K562 (cell line): ENCODE measurements around the gene OR14A2. TPM values are rescaled to one million over a fixed set of nuclear protein-coding genes. Genes with fewer than 3 reads are reported as not detected.
"Not testable (repeated sequence)": the region's sequence is repeated elsewhere in the genome, so short reads cannot be mapped to it uniquely, and the experiment has no call there.

Source experiments
- ATAC-seq: fragments of 200-7000 bp; cut with Tn5 transposase; 3 replicates; pipeline ENCODE4 v1.9.1; 2020; ENCODE audit warnings: moderate library complexity
- BruUV-seq: library from RNA; stranded (reverse); fragments of 400-500 nt; replicated peaks from 2 replicates; lab custom pipeline; 2021; lab: Mats Ljungman, UMichigan
- CTCF ChIA-PET: fragments of 300-600 bp; formaldehyde crosslinking; extraction: SDS; loops from one replicate; lab custom pipeline; 2021; ENCODE audit warnings: low intra/inter-chr PET ratio; lab: Yijun Ruan, JAX
- POLR2A ChIA-PET: fragments of 300-600, 350-650 bp; sonication (Branson Sonifier 250); formaldehyde crosslinking; extraction: SDS; loops from one replicate; lab custom pipeline; 2021; ENCODE audit warnings: antibody characterized with exemption, inconsistent platforms; lab: Yijun Ruan, JAX
- DNase-seq, 4 experiments: peaks; one replicate each; pipeline versions ENCODE4 v3.0.0 to v3.0.0-alpha.2; 2011 to 2018; ENCODE audit warnings: low spot score in 3 of 4, mixed read lengths in 3 of 4; ENCODE audit errors: extremely low read depth in 1 of 4
- FAIRE-seq: peaks from 2 replicates; lab custom pipeline; 2011; peaks lifted over from hg19 to GRCh38; lab: Jason Lieb, UNC
- H2AFZ ChIP-seq: 2 replicates; pipeline ENCODE4 v1.6.0; 2011; ENCODE audit warnings: low read depth, low read length, control low read depth, inconsistent platforms
- H3K27ac ChIP-seq: fragments of 200-600 bp; 3 replicates; pipeline ENCODE4 v1.8.0; 2011; ENCODE audit warnings: low read depth, mild to moderate bottlenecking, control low read depth, inconsistent platforms, low read length, moderate library complexity, mixed read lengths; ENCODE audit errors: extremely low read depth
- H3K27me3 ChIP-seq, 2 experiments: fragments of 300-600 bp in 1 of 2; 2 replicates in 1 of 2; 3 replicates in 1 of 2; pipeline versions ENCODE4 v1.6.0 to v1.8.0; 2011; ENCODE audit warnings: inconsistent platforms in 2 of 2, low read length in 2 of 2, mild to moderate bottlenecking in 1 of 2, mixed read lengths in 1 of 2, moderate library complexity in 1 of 2; ENCODE audit not compliant: control insufficient read depth in 2 of 2, insufficient read depth in 2 of 2
- H3K36me3 ChIP-seq: fragments of 300-600 bp; 3 replicates; pipeline ENCODE4 v1.8.0; 2011; ENCODE audit warnings: mild to moderate bottlenecking, low read length, inconsistent platforms; ENCODE audit not compliant: control insufficient read depth, insufficient read depth
- H3K4me1 ChIP-seq, 2 experiments: fragments of 200-600 bp in 1 of 2; replicated peaks in 1 of 2; 2 replicates in 1 of 2; 3 replicates in 1 of 2; pipeline versions ENCODE4 v1.5.1 to v1.8.0; 2011; ENCODE audit warnings: inconsistent platforms in 2 of 2, low read length in 2 of 2, mild to moderate bottlenecking in 1 of 2, mixed read lengths in 1 of 2, moderate library complexity in 1 of 2; ENCODE audit not compliant: control insufficient read depth in 2 of 2, insufficient read depth in 2 of 2
- H3K4me2 ChIP-seq: 2 replicates; pipeline ENCODE4 v1.6.1; 2011; ENCODE audit warnings: low read length, control low read depth, inconsistent platforms, mixed read lengths; ENCODE audit not compliant: insufficient read depth
- H3K4me3 ChIP-seq: fragments of 200-600 bp; sonication (generic), shearing (Covaris generic); 2 replicates; pipeline ENCODE4 v1.5.1; 2016; ENCODE audit warnings: control low read depth, inconsistent platforms
- H3K79me2 ChIP-seq: fragments of 200-600 bp; 3 replicates; pipeline ENCODE4 v1.8.0; 2011; ENCODE audit warnings: low read length, inconsistent platforms; ENCODE audit not compliant: control insufficient read depth, insufficient read depth
- H3K9ac ChIP-seq, 2 experiments: 2 replicates each; pipeline versions ENCODE4 v1.6.0 to v1.6.1; 2011; ENCODE audit warnings: low read depth in 2 of 2, low read length in 2 of 2, control low read depth in 1 of 2, inconsistent platforms in 1 of 2, mild to moderate bottlenecking in 1 of 2, mixed read lengths in 1 of 2; ENCODE audit not compliant: insufficient read depth in 1 of 2
- H3K9me1 ChIP-seq: one replicate; pipeline ENCODE4 v1.6.0; 2011; ENCODE audit warnings: inconsistent platforms, mild to moderate bottlenecking, low read length, moderate library complexity; ENCODE audit not compliant: control insufficient read depth, insufficient read depth
- H3K9me3 ChIP-seq: replicated peaks from 2 replicates; pipeline ENCODE4 v1.5.1; 2011; ENCODE audit warnings: low read depth, low read length, inconsistent platforms; ENCODE audit not compliant: control insufficient read depth, insufficient read depth
- H4K20me1 ChIP-seq: replicated peaks from 2 replicates; pipeline ENCODE4 v1.6.1; 2011; ENCODE audit warnings: low read length, inconsistent platforms, mixed read lengths; ENCODE audit not compliant: control insufficient read depth, insufficient read depth
- DDX20 ChIP-seq: fragments of 450-650 bp; IDR thresholded peaks from 2 replicates; pipeline ENCODE4 v1.6.1; 2016; ENCODE audit warnings: missing genetic modification characterization, low read depth, mild to moderate bottlenecking, missing compliant biosample characterization, moderate library complexity
- EGR1 ChIP-seq: fragments of 450-650 bp; conservative IDR thresholded peaks from 2 replicates; pipeline ENCODE4 v1.6.1; 2017; ENCODE audit warnings: mild to moderate bottlenecking
- ETV5 ChIP-seq: sonication (generic); formaldehyde crosslinking; IDR thresholded peaks from 2 replicates; pipeline ENCODE4 v1.4.0; 2020; ENCODE audit warnings: low read depth, mild to moderate bottlenecking, missing genetic modification reagents
- FOXP1 ChIP-seq: sonication (generic); formaldehyde crosslinking; IDR thresholded peaks from 2 replicates; pipeline ENCODE4 v1.8.0; 2022; ENCODE audit warnings: mild to moderate bottlenecking, missing genetic modification reagents
- GABPB1 ChIP-seq: sonication (generic); formaldehyde crosslinking; IDR thresholded peaks from 2 replicates; pipeline ENCODE4 v1.8.0; 2022; ENCODE audit warnings: mild to moderate bottlenecking, missing genetic modification reagents
- HNRNPH1 ChIP-seq: fragments of 200-400 bp; formaldehyde crosslinking; optimal IDR thresholded peaks from 2 replicates; pipeline ENCODE3; 2017; ENCODE audit warnings: low read depth, mild to moderate bottlenecking, low read length, moderate library complexity
- KAT8 ChIP-seq: fragments of 450-650 bp; IDR thresholded peaks from 2 replicates; pipeline ENCODE4 v1.6.1; 2016; ENCODE audit warnings: low read depth, mild to moderate bottlenecking
- NR1H2 ChIP-seq: sonication (generic); formaldehyde crosslinking; IDR thresholded peaks from 2 replicates; pipeline ENCODE4 v1.4.0; 2020; ENCODE audit warnings: mild to moderate bottlenecking, missing genetic modification reagents
- SMARCA5 ChIP-seq: fragments of 450-650 bp; IDR thresholded peaks from 2 replicates; pipeline ENCODE4 v1.6.1; 2016
- ZBTB34 ChIP-seq: fragments of 250-450 bp; sonication (Bioruptor Pico); IDR thresholded peaks from 2 replicates; pipeline ENCODE4 v1.8.0; 2021; ENCODE audit warnings: mild to moderate bottlenecking, moderate library complexity
- ZBTB40 ChIP-seq, 2 experiments: fragments of 450-650 bp in 1 of 2; sonication (generic) in 1 of 2; formaldehyde crosslinking in 1 of 2; IDR thresholded peaks; 2 replicates each; pipeline versions ENCODE4 v1.7.1 to v1.9.0; 2016 to 2022; ENCODE audit warnings: inconsistent platforms in 1 of 2, mild to moderate bottlenecking in 1 of 2, missing genetic modification reagents in 1 of 2
- ZNF324 ChIP-seq: fragments of 250-450 bp; sonication (Bioruptor Pico); IDR thresholded peaks from 2 replicates; pipeline ENCODE4 v1.4.0; 2020; ENCODE audit warnings: mild to moderate bottlenecking
- WGBS: fragments of 100-300 bp; shearing (Covaris generic); methylation state at CpG from one replicate; pipeline ENCODE4 v1.1.6; 2016; ENCODE audit warnings: low coverage, mixed read lengths; ENCODE audit not compliant: insufficient coverage; ENCODE audit errors: missing lambda C conversion rate; 5-methylcytosine and 5-hydroxymethylcytosine counted together
- in situ Hi-C: fragments of 300-500 bp; cut with MboI; formaldehyde crosslinking; loops from 4 replicates; pipeline ENCODE4 v1.15.0; 2018; ENCODE audit warnings: inconsistent platforms, mixed read lengths
- intact Hi-C: fragments of 100-400 bp; cut with micrococcal nuclease; formaldehyde crosslinking; loops from 2 replicates; pipeline ENCODE4 v1.14.2; 2022
- polyA plus RNA-seq, 8 experiments: library from polyadenylated mRNA; depleted of rRNA in 4 of 8; stranded (reverse) in 5 of 8; unstranded in 3 of 8; fragments of >200 nt; fragmentation: Nextera tagmentation in 2 of 8; fragmentation: Illumina TruSeq in 1 of 8; extraction: Ambion mirVana in 2 of 8; extraction: Trizol in 1 of 8; gene quantifications; 2 replicates each; pipeline versions ENCODE4 v1.2.1 to v1.2.3, GENCODE V29; 2011 to 2014; ENCODE audit warnings: inconsistent platforms in 1 of 8, missing spikeins in 1 of 8
- total RNA-seq, 7 experiments: library from RNA; depleted of rRNA in 6 of 7; stranded (reverse); fragments of >200 nt in 6 of 7; fragmentation: Illumina TruSeq in 2 of 7; extraction: Trizol in 2 of 7; gene quantifications; 2 replicates each; pipeline versions ENCODE4 v1.2.1 to v1.2.3, GENCODE V29; 2011 to 2021; ENCODE audit warnings: low replicate concordance in 1 of 7

OR14A2 gene
- total and polyA plus RNA-seq, 9 of the 15 experiments (the other 6 are each of a cell fraction or from before 2014, with no cell fraction given): not detected

GRCh38 chr1:247746391-247746935 is 1.5 kb downstream of the OR14A2 start (continued):
- TF ChIP-seq ETV5 (no peak), GABPB1 (CRISPR knock-in tag) (no peak), HNRNPH1 (no peak), NR1H2 (CRISPR knock-in tag) (no peak), EGR1 (no peak), FOXP1 (no peak), ZBTB34 (no peak), ZNF324 (CRISPR knock-in tag) (no peak), DDX20 (tag) (no peak), ZBTB40 (IDR thresholded peaks at IDR 0.05) (no peak), ZBTB40 (CRISPR knock-in tag; IDR thresholded peaks at IDR 0.05) (no peak), SMARCA5 (no peak), KAT8 (no peak)

- H3K9me3 ChIP-seq, intact Hi-C loops, H3K4me1 ChIP-seq, H2AFZ ChIP-seq, H3K27me3 ChIP-seq, ATAC-seq, H3K36me3 ChIP-seq, POLR2A ChIA-PET, H3K4me3 ChIP-seq, H3K4me2 ChIP-seq, H3K27ac ChIP-seq, H3K9ac ChIP-seq, BruUV-seq, DNase-seq, CTCF ChIA-PET, in situ Hi-C loops, H4K20me1 ChIP-seq, H3K9me1 ChIP-seq, H3K79me2 ChIP-seq, FAIRE-seq: not testable (repeated sequence)
- WGBS: 0% methylated on average over 3 of the region's 3 CpGs
These were observed 5.7 kb downstream of the OR14A2 start for GRCh38 chr1:247742215-247742760.
